ENCODE results near the gene M1AP. TPM values are rescaled to one million over a fixed set of nuclear protein-coding genes. Genes with fewer than 3 reads are reported as not detected.

Gene M1AP
- total RNA-seq, 1 donor from 2014 or later, result 0.81 TPM

DNA sequence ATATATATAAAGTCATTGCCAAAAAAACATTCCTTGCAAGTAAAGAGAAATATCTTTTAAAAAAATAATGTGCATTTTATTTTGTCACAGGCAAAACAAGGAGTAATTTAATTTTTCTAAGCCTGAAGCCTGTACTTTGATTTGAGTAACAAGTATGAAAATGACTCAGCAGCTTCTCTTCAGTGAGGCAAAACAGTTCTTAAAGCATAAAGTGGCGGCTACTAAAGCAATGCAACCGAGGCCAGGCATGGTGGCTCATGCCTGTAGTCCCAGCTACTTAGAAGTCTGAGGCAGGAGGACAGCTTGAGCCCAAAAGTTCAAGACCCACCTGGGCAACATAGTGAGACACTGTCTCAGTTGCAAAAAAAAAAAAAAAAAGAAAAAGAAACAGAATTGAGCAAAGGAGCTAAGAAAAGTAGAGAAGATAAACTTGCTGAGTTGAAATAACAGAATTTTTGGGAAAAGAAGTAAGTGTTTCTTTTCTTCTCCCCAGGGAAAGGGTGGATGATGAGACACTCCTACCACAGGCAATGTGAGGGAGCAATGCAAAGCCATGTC, 64.0 kb downstream of the M1AP start:
- H3K9me3 Mint-ChIP-seq (ENCODE audit: unreplicated experiment), result no peaks in the 10 kb centered on the region
- no peaks in the 10 kb centered on the region for H3K4me1 Mint-ChIP-seq (ENCODE audit: low read depth, unreplicated experiment)
- TF ChIP-seq, protein P1, sequence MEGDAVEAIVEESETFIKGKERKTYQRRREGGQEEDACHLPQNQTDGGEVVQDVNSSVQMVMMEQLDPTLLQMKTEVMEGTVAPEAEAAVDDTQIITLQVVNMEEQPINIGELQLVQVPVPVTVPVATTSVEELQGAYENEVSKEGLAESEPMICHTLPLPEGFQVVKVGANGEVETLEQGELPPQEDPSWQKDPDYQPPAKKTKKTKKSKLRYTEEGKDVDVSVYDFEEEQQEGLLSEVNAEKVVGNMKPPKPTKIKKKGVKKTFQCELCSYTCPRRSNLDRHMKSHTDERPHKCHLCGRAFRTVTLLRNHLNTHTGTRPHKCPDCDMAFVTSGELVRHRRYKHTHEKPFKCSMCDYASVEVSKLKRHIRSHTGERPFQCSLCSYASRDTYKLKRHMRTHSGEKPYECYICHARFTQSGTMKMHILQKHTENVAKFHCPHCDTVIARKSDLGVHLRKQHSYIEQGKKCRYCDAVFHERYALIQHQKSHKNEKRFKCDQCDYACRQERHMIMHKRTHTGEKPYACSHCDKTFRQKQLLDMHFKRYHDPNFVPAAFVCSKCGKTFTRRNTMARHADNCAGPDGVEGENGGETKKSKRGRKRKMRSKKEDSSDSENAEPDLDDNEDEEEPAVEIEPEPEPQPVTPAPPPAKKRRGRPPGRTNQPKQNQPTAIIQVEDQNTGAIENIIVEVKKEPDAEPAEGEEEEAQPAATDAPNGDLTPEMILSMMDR (IDR thresholded peaks at IDR 0.05; ENCODE audit: partially characterized antibody, unreplicated experiment), result no peak
- H3K27me3 Mint-ChIP-seq (ENCODE audit: unreplicated experiment), result peaks cover 3% of the 10 kb centered on the region
- no peak overlapping the region for H3K4me3 Mint-ChIP-seq (ENCODE audit: unreplicated experiment)
- no peak for DNase-seq
- no peaks in the 10 kb centered on the region for H3K36me3 Mint-ChIP-seq (ENCODE audit: unreplicated experiment)
- no peak overlapping the region for H3K27ac Mint-ChIP-seq (ENCODE audit: unreplicated experiment)

GRCh38 chr2:74583504-74583903, 64.6 kb downstream of the M1AP start:
- TF ChIP-seq, protein P1 (IDR thresholded peaks at IDR 0.05; ENCODE audit: partially characterized antibody, unreplicated experiment), result no peak
- H3K36me3 Mint-ChIP-seq (ENCODE audit: unreplicated experiment), result no peaks in the 10 kb centered on the region
- DNase-seq, result no peak
- peaks cover 3% of the 10 kb centered on the region for H3K27me3 Mint-ChIP-seq (ENCODE audit: unreplicated experiment)
- no peak overlapping the region for H3K27ac Mint-ChIP-seq (ENCODE audit: unreplicated experiment)
- no peaks in the 10 kb centered on the region for H3K9me3 Mint-ChIP-seq (ENCODE audit: unreplicated experiment)
- no peaks in the 10 kb centered on the region for H3K4me1 Mint-ChIP-seq (ENCODE audit: low read depth, unreplicated experiment)
- no peak overlapping the region for H3K4me3 Mint-ChIP-seq (ENCODE audit: unreplicated experiment)

DNA sequence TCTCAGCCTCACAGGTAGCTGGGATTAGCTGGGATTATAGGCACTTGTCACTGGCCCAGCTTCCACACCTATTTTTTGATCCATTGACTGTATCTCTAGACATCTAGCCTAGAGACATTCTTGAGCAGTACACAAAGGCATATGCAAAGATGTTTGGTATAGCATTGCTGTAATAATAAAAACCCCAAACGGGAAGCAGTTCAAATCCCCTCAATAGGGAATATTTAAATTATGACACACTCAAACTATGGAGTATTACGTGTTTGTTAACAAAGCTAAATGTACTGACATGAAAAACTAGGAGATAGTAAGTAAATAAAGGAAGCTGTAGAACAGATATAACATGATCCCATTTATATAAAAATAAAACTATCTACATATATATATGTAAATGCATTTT, 65.9 kb downstream of the M1AP start:
- H3K4me1 Mint-ChIP-seq (ENCODE audit: low read depth, unreplicated experiment), result no peaks in the 10 kb centered on the region
- peaks cover 2% of the 10 kb centered on the region for H3K9me3 Mint-ChIP-seq (ENCODE audit: unreplicated experiment)
- H3K36me3 Mint-ChIP-seq (ENCODE audit: unreplicated experiment), result no peaks in the 10 kb centered on the region
- H3K27me3 Mint-ChIP-seq (ENCODE audit: unreplicated experiment), result peaks cover 3% of the 10 kb centered on the region
- TF ChIP-seq, protein P1 (IDR thresholded peaks at IDR 0.05; ENCODE audit: partially characterized antibody, unreplicated experiment), result no peak
- DNase-seq, result no peak
- H3K4me3 Mint-ChIP-seq (ENCODE audit: unreplicated experiment), result no peak overlapping the region
- H3K27ac Mint-ChIP-seq (ENCODE audit: unreplicated experiment), result no peak overlapping the region

GRCh38 chr2:74581463-74581862, 66.7 kb downstream of the M1AP start:
- Mint-ChIP-seq H3K27me3 (ENCODE audit: unreplicated experiment) (peaks cover 3% of the 10 kb centered on the region), H3K4me3 (ENCODE audit: unreplicated experiment) (no peak overlapping the region), H3K4me1 (ENCODE audit: low read depth, unreplicated experiment) (peaks cover 3% of the 10 kb centered on the region), H3K36me3 (ENCODE audit: unreplicated experiment) (no peaks in the 10 kb centered on the region), H3K9me3 (ENCODE audit: unreplicated experiment) (peaks cover 3% of the 10 kb centered on the region), H3K27ac (ENCODE audit: unreplicated experiment) (no peak overlapping the region)
- TF ChIP-seq, protein P1 (IDR thresholded peaks at IDR 0.05; ENCODE audit: partially characterized antibody, unreplicated experiment), result no peak
- no peak for DNase-seq

DNA sequence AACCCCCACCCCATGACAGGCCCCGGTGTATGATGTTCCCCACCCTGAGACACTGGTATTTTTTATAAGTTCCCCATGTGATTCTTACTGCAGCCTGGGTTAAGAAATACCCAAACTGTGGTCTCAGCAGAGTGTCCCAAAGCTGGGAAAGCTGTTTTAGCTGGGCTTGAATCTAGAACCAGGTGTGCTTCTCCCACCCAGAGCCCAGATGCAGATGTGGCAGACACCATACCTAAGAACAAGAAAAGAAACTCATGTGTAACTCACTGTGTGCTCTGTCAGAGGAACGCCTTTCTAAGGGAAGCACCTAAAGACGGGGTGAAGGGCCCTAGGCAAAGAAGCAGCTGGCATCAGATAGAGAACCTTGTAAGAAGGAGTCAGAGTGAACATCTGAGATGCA, 69.7 kb downstream of the M1AP start:
- H3K9me3 Mint-ChIP-seq (ENCODE audit: unreplicated experiment), result peaks cover 3% of the 10 kb centered on the region
- H3K27me3 Mint-ChIP-seq (ENCODE audit: unreplicated experiment), result peaks cover 3% of the 10 kb centered on the region
- no peak for DNase-seq
- peaks cover 13% of the 10 kb centered on the region for H3K4me1 Mint-ChIP-seq (ENCODE audit: low read depth, unreplicated experiment)
- no peaks in the 10 kb centered on the region for H3K36me3 Mint-ChIP-seq (ENCODE audit: unreplicated experiment)
- H3K4me3 Mint-ChIP-seq (ENCODE audit: unreplicated experiment), result no peak overlapping the region
- H3K27ac Mint-ChIP-seq (ENCODE audit: unreplicated experiment), result no peak overlapping the region
- TF ChIP-seq, protein P1 (IDR thresholded peaks at IDR 0.05; ENCODE audit: partially characterized antibody, unreplicated experiment), result no peak
